ENCODE results near the gene RNF144A.
"Not testable (repeated sequence)": the region's sequence is repeated elsewhere in the genome, so short reads cannot be mapped to it uniquely, and the experiment has no call there.

Gene RNF144A

GRCh38 chr2:6930923-6931647 lies 13.9 kb downstream of the RNF144A start:
- DNase-seq = no peak

GRCh38 chr2:6931753-6932152 lies 14.5 kb downstream of the RNF144A start:
- no peak for DNase-seq

GRCh38 chr2:6932206-6932605 lies 15.0 kb downstream of the RNF144A start:
- no peak for DNase-seq

GRCh38 chr2:6932828-6933227 lies 15.6 kb downstream of the RNF144A start:
- DNase-seq = no peak

- no peak for DNase-seq
Observed at GRCh38 chr2:6933911-6934310, 16.7 kb downstream of the RNF144A start.

GRCh38 chr2:6934345-6934744 lies 17.1 kb downstream of the RNF144A start:
- no peak for DNase-seq

- DNase-seq = no peak
Observed at GRCh38 chr2:6934758-6935651, 17.8 kb downstream of the RNF144A start.

- DNase-seq = not testable (repeated sequence)
Observed at GRCh38 chr2:6935652-6936020, 18.4 kb downstream of the RNF144A start.

- DNase-seq = no peak
Observed at GRCh38 chr2:6937157-6937556, 19.9 kb downstream of the RNF144A start.

GRCh38 chr2:6937582-6937981 lies 20.4 kb downstream of the RNF144A start:
- DNase-seq = no peak

- no peak for DNase-seq
Observed at GRCh38 chr2:6939071-6939470, 21.9 kb downstream of the RNF144A start.

GRCh38 chr2:6940820-6941219 lies 23.6 kb downstream of the RNF144A start:
- no peak for DNase-seq

GRCh38 chr2:6941299-6942046 lies 24.3 kb downstream of the RNF144A start:
- DNase-seq = no peak

- no peak for DNase-seq
Observed at GRCh38 chr2:6942848-6943247, 25.6 kb downstream of the RNF144A start.

GRCh38 chr2:6943523-6943922 lies 26.3 kb downstream of the RNF144A start:
- DNase-seq = no peak

- DNase-seq = no peak
Observed at GRCh38 chr2:6943971-6944370, 26.8 kb downstream of the RNF144A start.

GRCh38 chr2:6944555-6944954 lies 27.3 kb downstream of the RNF144A start:
- DNase-seq = no peak

- DNase-seq = no peak
Observed at GRCh38 chr2:6945087-6945813, 28.0 kb downstream of the RNF144A start.

- no peak for DNase-seq
Observed at GRCh38 chr2:6945821-6946220, 28.6 kb downstream of the RNF144A start.

GRCh38 chr2:6946722-6947121 lies 29.5 kb downstream of the RNF144A start:
- DNase-seq = no peak

GRCh38 chr2:6947929-6948676 lies 30.9 kb downstream of the RNF144A start:
- DNase-seq = no peak
